ENCODE measurements around the gene XDH. TPM values are rescaled to one million over a fixed set of nuclear protein-coding genes. Genes with fewer than 3 reads are reported as not detected.

Gene XDH
- total and polyA plus RNA-seq, 3 experiments from 2014 or later, result not detected

GRCh38 chr2:31413862-31414550 is 536 bp downstream of the XDH start:
- H3K4me3 ChIP-seq (ENCODE audit: low read length), result no peak overlapping the region
- H3K4me1 ChIP-seq (ENCODE audit: insufficient read depth, low read length), result no peaks in the 10 kb centered on the region
- no peaks in the 10 kb centered on the region for H3K9me3 ChIP-seq (ENCODE audit: low read length)
- peaks cover 0 to 6% of the 10 kb centered on the region in 2 donors for H3K27me3 Mint-ChIP-seq
- peaks cover 12 to 28% (median 26%) of the 10 kb centered on the region in 3 donors for H3K4me1 Mint-ChIP-seq
- CTCF ChIA-PET, result no interaction called here
- H3K36me3 ChIP-seq (ENCODE audit: insufficient read depth, low read length), result no peaks in the 10 kb centered on the region
- peaks cover 0 to 3% (median 1%) of the 10 kb centered on the region in 3 donors for H3K36me3 Mint-ChIP-seq
- peak overlapping the region in 1 of 7 donors; percentile 24 for H3K4me3 Mint-ChIP-seq
- peaks cover 7 to 12% (median 10%) of the 10 kb centered on the region in 5 donors for H3K9me3 Mint-ChIP-seq
- H3K27ac Mint-ChIP-seq, result peak overlapping the region in 1 of 8 donors; percentile 1
- no peak for DNase-seq
- POLR2A ChIA-PET, result no interaction called here
- no peak overlapping the region for H3K27ac ChIP-seq (ENCODE audit: low read depth, low read length)
- no peaks in the 10 kb centered on the region for H3K27me3 ChIP-seq (ENCODE audit: insufficient read depth, low read length, poor library complexity, severe bottlenecking)

GRCh38 chr2:31413025-31413424 is 1.5 kb downstream of the XDH start:
- Histone ChIP-seq H3K27me3 (ENCODE audit: insufficient read depth, low read length, poor library complexity, severe bottlenecking) (no peaks in the 10 kb centered on the region), H3K4me3 (ENCODE audit: low read length) (no peak overlapping the region), H3K36me3 (ENCODE audit: insufficient read depth, low read length) (no peaks in the 10 kb centered on the region), H3K27ac (ENCODE audit: low read depth, low read length) (no peak overlapping the region), H3K4me1 (ENCODE audit: insufficient read depth, low read length) (no peaks in the 10 kb centered on the region), H3K9me3 (ENCODE audit: low read length) (no peaks in the 10 kb centered on the region)
- Mint-ChIP-seq H3K4me3 (no peak overlapping the region), H3K9me3 (peaks cover 0 to 5% (median 1%) of the 10 kb centered on the region in 5 donors), H3K27ac (no peak overlapping the region), H3K4me1 (peaks cover 12 to 28% (median 26%) of the 10 kb centered on the region in 3 donors), H3K27me3 (peaks cover 3 to 6% of the 10 kb centered on the region in 2 donors), H3K36me3 (no peaks in the 10 kb centered on the region)
- ChIA-PET CTCF (no interaction called here), POLR2A (no interaction called here)
- no peak for DNase-seq

- Mint-ChIP-seq H3K27ac (no peak overlapping the region), H3K27me3 (peaks cover 6% of the 10 kb centered on the region in 2 donors), H3K36me3 (no peaks in the 10 kb centered on the region), H3K4me1 (peaks cover 10 to 25% (median 23%) of the 10 kb centered on the region in 3 donors), H3K9me3 (no peaks in the 10 kb centered on the region), H3K4me3 (no peak overlapping the region)
- no peaks in the 10 kb centered on the region for H3K27me3 ChIP-seq (ENCODE audit: insufficient read depth, low read length, poor library complexity, severe bottlenecking)
- ChIA-PET POLR2A (no interaction called here), CTCF (no interaction called here)
- H3K36me3 ChIP-seq (ENCODE audit: insufficient read depth, low read length), result no peaks in the 10 kb centered on the region
- no peaks in the 10 kb centered on the region for H3K9me3 ChIP-seq (ENCODE audit: low read length)
- no peak overlapping the region for H3K27ac ChIP-seq (ENCODE audit: low read depth, low read length)
- no peaks in the 10 kb centered on the region for H3K4me1 ChIP-seq (ENCODE audit: insufficient read depth, low read length)
- no peak for DNase-seq
- H3K4me3 ChIP-seq (ENCODE audit: low read length), result no peak overlapping the region
These were observed 2.8 kb downstream of the XDH start for GRCh38 chr2:31411771-31412170.

- Mint-ChIP-seq H3K4me3 (no peak overlapping the region), H3K4me1 (no peaks in the 10 kb centered on the region), H3K27ac (no peak overlapping the region), H3K9me3 (no peaks in the 10 kb centered on the region), H3K36me3 (no peaks in the 10 kb centered on the region), H3K27me3 (peaks cover 6 to 7% of the 10 kb centered on the region in 2 donors)
- Histone ChIP-seq H3K4me3 (ENCODE audit: low read length) (no peak overlapping the region), H3K9me3 (ENCODE audit: low read length) (no peaks in the 10 kb centered on the region), H3K4me1 (ENCODE audit: insufficient read depth, low read length) (no peaks in the 10 kb centered on the region), H3K36me3 (ENCODE audit: insufficient read depth, low read length) (no peaks in the 10 kb centered on the region), H3K27me3 (ENCODE audit: insufficient read depth, low read length, poor library complexity, severe bottlenecking) (no peaks in the 10 kb centered on the region), H3K27ac (ENCODE audit: low read depth, low read length) (no peak overlapping the region)
- DNase-seq, result no peak
- ChIA-PET POLR2A (no interaction called here), CTCF (no interaction called here)
These were observed 7.8 kb downstream of the XDH start for GRCh38 chr2:31406593-31407385.

GRCh38 chr2:31404827-31405226 is 9.7 kb downstream of the XDH start:
- Mint-ChIP-seq H3K27ac (no peak overlapping the region), H3K4me1 (no peaks in the 10 kb centered on the region), H3K36me3 (no peaks in the 10 kb centered on the region), H3K4me3 (no peak overlapping the region), H3K9me3 (no peaks in the 10 kb centered on the region), H3K27me3 (peaks cover 6 to 11% of the 10 kb centered on the region in 2 donors)
- CTCF ChIA-PET, result no interaction called here
- no peaks in the 10 kb centered on the region for H3K4me1 ChIP-seq (ENCODE audit: insufficient read depth, low read length)
- no peak for DNase-seq
- no peak overlapping the region for H3K27ac ChIP-seq (ENCODE audit: low read depth, low read length)
- H3K27me3 ChIP-seq (ENCODE audit: insufficient read depth, low read length, poor library complexity, severe bottlenecking), result no peaks in the 10 kb centered on the region
- POLR2A ChIA-PET, result no interaction called here
- no peak overlapping the region for H3K4me3 ChIP-seq (ENCODE audit: low read length)
- no peaks in the 10 kb centered on the region for H3K9me3 ChIP-seq (ENCODE audit: low read length)
- H3K36me3 ChIP-seq (ENCODE audit: insufficient read depth, low read length), result no peaks in the 10 kb centered on the region

- H3K9me3 ChIP-seq (ENCODE audit: low read length), result no peaks in the 10 kb centered on the region
- H3K36me3 Mint-ChIP-seq, result no peaks in the 10 kb centered on the region
- no peak overlapping the region for H3K27ac ChIP-seq (ENCODE audit: low read depth, low read length)
- no peaks in the 10 kb centered on the region for H3K9me3 Mint-ChIP-seq
- POLR2A ChIA-PET, result no interaction called here
- H3K27ac Mint-ChIP-seq, result no peak overlapping the region
- H3K4me1 ChIP-seq (ENCODE audit: insufficient read depth, low read length), result no peaks in the 10 kb centered on the region
- no peaks in the 10 kb centered on the region for H3K4me1 Mint-ChIP-seq
- H3K36me3 ChIP-seq (ENCODE audit: insufficient read depth, low read length), result no peaks in the 10 kb centered on the region
- CTCF ChIA-PET, result no interaction called here
- no peak overlapping the region for H3K4me3 Mint-ChIP-seq
- no peak overlapping the region for H3K4me3 ChIP-seq (ENCODE audit: low read length)
- no peaks in the 10 kb centered on the region for H3K27me3 ChIP-seq (ENCODE audit: insufficient read depth, low read length, poor library complexity, severe bottlenecking)
- peaks cover 7 to 14% of the 10 kb centered on the region in 2 donors for H3K27me3 Mint-ChIP-seq
- no peak for DNase-seq
These were observed 10.2 kb downstream of the XDH start for GRCh38 chr2:31404302-31404701.

- H3K4me1 Mint-ChIP-seq, result no peaks in the 10 kb centered on the region
- H3K9me3 ChIP-seq (ENCODE audit: low read length), result no peaks in the 10 kb centered on the region
- H3K4me1 ChIP-seq (ENCODE audit: insufficient read depth, low read length), result no peaks in the 10 kb centered on the region
- no peaks in the 10 kb centered on the region for H3K36me3 Mint-ChIP-seq
- peak overlapping the region in 1 of 8 donors; percentile 61 for H3K27ac Mint-ChIP-seq
- peaks cover 0 to 5% (median 0%) of the 10 kb centered on the region in 5 donors for H3K9me3 Mint-ChIP-seq
- H3K27me3 ChIP-seq (ENCODE audit: insufficient read depth, low read length, poor library complexity, severe bottlenecking), result no peaks in the 10 kb centered on the region
- POLR2A ChIA-PET, result no interaction called here
- no peak for DNase-seq
- H3K36me3 ChIP-seq (ENCODE audit: insufficient read depth, low read length), result no peaks in the 10 kb centered on the region
- CTCF ChIA-PET, result interaction anchor here (1.5 kb wide), 1 partner anchor 14 kb away, joined by 4 read pairs; no protein-coding TSS in a partner anchor
- H3K27me3 Mint-ChIP-seq, result peaks cover 5 to 19% of the 10 kb centered on the region in 2 donors
- H3K27ac ChIP-seq (ENCODE audit: low read depth, low read length), result no peak overlapping the region
- no peak overlapping the region for H3K4me3 ChIP-seq (ENCODE audit: low read length)
- H3K4me3 Mint-ChIP-seq, result no peak overlapping the region
These were observed 12.2 kb downstream of the XDH start for GRCh38 chr2:31402388-31402787.

- ChIA-PET POLR2A (no interaction called here), CTCF (interaction anchor here (1.5 kb wide), 1 partner anchor 13 kb away, joined by 4 read pairs; no protein-coding TSS in a partner anchor)
- Mint-ChIP-seq H3K4me1 (no peaks in the 10 kb centered on the region), H3K27ac (no peak overlapping the region), H3K36me3 (no peaks in the 10 kb centered on the region), H3K27me3 (peaks cover 5 to 24% of the 10 kb centered on the region in 2 donors), H3K4me3 (no peak overlapping the region), H3K9me3 (peaks cover 0 to 5% (median 0%) of the 10 kb centered on the region in 5 donors)
- Histone ChIP-seq H3K27ac (ENCODE audit: low read depth, low read length) (no peak overlapping the region), H3K9me3 (ENCODE audit: low read length) (no peaks in the 10 kb centered on the region), H3K4me1 (ENCODE audit: insufficient read depth, low read length) (no peaks in the 10 kb centered on the region), H3K4me3 (ENCODE audit: low read length) (no peak overlapping the region), H3K27me3 (ENCODE audit: insufficient read depth, low read length, poor library complexity, severe bottlenecking) (no peaks in the 10 kb centered on the region), H3K36me3 (ENCODE audit: insufficient read depth, low read length) (no peaks in the 10 kb centered on the region)
- no peak for DNase-seq
These were observed 13.0 kb downstream of the XDH start for GRCh38 chr2:31401580-31401979.
